NCI-H345 (cell line): ENCODE data around the gene NLRP1.
"Not testable (repeated sequence)": the region's sequence is repeated elsewhere in the genome, so short reads cannot be mapped to it uniquely, and the experiment has no call there.

Experiments
- DNase-seq: peaks from one replicate; lab custom pipeline; 2025; lab: John Stamatoyannopoulos, UW

The NLRP1 gene

DNA sequence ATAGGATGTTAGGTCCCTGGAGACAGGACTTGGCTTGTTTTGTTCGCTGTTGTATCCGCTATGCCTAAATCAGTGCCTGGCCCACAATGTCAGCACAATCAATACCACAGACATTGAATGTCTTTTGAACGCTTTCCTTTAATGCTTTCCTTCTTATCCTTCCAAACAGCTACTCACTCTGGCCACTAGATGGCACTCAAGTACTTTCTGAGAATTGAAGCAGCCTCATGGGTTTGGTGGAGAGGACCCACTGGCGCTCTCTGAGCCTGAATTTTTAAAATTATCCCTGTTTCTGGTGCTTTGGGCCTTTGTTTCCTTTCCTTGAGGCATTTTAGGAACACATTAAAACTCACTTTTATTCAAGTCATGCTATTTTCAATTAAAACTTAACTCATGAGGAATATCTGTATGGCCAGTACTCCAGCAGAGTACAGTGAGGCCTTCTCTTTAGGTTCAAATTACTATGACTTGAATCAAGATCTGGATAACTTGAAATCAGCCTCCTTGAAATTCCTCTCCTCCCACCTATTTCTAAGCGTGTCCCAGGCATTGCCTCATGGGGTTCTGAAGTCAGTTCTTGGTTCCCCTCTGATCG, 3.2 kb upstream of the NLRP1 start:
- peak; percentile 65 for DNase-seq

DNA sequence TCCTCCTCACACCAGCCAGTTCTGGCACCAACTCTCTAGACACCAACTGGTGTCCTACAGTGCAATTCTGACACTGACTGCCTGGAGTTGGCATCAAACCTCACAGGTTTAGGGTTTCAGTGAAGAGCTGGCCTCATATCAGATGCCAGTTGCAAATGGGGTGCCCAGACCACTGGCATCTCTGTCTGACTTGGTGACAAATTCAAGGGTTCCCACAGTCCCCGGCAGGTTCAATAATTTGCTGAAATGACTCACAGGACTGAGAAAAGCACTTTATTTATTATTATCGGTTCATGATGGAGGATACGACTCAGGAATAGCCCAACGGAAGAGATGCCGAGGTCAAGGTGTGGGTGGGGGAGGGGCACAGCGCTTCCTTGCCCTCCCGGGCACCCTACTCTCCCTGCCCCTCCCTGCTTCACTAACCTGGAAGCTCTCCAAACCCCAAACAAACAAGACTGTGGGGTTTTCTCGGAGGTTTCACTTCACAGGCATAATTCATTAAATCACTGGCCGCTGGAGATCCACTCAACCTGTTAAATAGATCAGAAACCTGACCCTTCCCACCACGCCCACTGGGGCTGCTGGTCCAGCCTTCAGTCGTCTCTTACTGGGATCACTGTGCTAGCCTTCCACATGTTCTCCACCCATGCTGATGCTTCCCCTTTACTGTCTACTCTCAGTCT, 1.7 kb upstream of the NLRP1 start:
- peak; percentile 46 for DNase-seq

DNA sequence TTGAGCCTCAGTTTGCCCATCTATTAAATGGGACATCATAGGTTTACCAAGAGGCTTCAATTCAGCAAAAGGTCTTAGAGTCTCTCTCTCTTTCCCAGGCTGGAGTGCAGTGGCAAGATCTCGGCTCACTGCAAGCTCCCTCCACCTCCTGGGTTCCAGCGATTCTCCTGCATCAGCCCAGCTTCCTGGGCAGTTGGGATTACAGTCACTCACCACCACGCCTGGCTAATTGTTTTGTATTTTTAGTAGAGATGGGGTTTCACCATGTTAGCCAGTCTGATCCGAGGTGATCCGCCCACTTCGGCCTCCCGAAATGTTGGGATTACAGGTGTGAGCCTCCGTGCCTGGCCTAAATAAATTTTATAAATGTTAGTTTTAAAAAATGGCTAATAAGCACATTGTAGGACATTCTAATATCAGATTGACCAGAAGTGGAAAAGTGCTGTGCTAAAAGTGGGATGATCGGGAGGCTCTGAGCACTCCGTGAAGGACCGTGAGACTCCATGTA, 1.0 kb upstream of the NLRP1 start:
- no peak for DNase-seq

DNA sequence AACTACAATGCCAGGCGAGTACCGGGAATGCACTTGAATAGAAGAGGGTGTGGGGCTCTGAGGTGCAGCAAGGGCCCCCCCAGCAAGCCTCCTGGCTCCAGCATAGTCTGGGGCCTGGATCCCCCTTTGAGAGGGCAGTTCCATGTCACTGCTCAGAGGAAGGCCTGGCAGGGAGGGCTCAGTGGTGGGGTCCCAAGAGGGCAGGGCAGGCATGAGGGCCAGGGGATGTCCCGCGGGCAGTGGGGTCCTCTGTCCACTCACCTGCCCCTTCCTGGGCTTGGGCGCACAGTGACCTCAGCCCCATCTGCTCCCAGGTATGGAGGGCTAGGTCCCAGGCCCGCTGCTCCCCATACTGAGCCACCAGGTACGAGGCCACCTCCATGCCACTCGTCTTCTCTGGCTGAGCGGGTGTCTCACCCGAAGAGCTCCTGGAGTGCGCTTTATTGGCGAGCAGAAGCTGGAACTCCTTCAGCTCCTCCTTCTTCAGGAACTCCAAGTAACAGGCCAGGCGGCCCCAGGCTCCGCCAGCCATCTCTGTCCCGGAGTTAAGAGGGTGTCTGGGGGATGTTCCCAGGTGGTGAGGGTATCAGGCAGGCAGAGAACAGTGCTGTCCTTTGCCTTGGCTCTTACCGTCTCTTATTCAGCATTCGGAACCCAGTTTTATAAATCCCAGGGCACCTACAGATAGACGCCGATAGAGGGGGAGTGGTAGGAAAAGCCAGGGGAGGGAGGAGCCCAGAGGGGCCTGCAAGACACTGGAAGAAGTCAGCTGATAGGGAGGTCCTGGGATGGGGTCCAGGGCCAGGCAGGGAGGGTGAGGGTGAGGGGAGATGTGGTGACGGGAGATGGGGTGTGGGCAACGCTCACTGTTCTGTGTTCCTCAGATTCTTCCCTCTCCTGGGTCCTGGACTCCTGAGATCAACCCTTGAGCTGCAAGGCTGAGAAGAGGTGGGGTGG, 605 bp downstream of the NLRP1 start:
- DNase-seq: no peak

DNA sequence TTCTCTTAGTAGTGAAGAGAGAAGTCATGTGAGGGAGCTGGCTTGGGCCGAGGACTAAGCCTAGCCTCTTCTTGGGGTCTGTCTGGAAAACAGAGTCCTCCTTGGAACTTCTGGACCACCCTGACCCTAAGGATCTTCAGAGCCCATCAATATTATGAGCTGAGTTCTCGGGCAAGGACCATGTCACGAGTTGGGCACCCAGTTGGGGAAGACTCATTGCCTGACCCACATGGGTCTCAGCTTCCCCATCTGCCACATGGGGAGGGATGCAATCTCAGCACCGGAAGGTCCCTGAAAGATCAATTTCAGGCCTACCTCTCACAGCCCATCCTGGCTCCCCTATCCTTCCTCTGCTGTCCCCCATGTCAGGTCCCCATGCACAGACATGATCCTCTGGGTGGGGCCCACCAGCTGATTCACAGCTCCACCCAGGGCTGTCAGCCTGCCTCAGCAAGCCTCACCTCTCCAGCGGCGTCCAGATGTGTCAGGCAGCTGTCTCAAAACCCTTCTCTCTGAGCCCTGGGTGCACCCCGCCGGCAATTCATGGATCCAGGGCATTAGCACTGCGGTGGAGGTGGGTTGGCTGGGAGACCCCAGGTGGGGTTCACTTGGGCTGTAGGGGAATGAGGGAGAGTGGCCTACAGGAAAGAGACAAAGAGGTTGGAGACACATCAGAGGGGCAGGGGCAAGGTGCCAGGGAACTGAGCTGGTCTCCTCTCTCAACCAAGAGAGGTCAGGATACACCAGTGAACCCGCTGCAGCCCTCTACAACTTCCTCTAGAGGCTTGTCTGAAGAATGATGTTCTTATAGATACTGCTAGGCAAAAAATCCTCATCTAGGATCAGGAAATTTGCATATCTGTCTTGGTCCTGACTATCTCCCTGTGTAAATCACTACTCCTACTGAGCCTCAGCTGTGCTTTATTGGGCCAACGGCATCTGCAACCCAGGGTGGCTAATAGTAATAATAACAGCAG, 1.8 kb downstream of the NLRP1 start:
- DNase-seq: no peak

DNA sequence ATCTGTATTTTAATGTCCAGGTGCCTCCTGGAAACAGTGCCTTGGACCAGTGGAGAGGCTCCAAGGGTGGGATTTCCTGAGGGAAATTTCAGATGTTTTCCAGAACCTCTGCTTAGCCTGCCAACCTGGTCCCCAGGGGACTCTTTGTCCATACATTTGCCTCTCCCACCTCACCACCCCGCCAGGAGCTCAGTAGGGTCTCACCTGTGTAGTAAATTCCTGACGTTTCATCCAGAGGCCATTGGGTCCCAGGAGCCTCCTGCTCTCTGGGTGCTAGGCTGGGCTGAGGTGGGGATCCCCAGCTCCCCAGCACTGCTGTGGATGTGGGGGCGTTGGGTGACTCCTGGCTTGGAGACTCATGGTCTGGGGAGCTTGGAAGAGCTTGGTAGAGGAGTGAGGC, 2.7 kb downstream of the NLRP1 start:
- DNase-seq: no peak

DNA sequence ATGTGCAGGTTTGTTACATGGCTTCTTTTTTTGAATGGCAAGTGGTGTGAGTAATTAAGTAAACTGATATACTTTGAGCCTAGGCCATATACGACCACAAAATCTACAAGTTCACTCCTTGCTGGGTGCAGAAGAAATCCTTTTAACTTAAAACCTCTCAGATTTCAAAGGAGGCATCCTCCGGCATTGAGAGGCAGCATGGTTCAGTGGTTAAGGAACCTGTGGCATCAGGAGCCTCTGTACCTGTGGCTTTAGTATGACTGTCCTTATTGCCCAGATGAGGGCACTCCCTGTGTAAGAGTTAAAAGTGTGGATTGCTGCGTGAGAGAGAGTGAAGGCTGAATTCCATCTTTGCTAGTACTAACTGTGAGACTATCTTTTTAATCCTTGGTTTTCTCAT, 3.3 kb downstream of the NLRP1 start:
- DNase-seq: no peak

DNA sequence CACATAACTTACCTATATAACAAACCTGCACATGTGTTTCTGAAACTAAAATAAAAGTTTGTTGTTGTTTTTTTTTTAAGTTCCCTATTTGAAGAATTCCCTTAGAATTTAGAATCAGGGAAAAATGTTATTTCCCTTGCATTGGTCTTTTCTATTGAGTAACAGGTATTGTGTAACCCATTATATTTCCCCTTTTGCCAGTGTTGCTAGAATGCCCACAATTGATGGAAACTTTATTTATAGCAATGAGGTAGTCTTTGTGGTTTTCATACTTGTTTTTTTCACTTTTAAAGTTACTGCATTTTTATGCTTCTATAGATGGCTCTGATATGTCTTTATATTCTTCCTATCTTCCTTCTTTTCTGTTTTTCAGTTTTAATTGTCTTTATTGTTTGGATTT, 3.9 kb downstream of the NLRP1 start:
- no peak for DNase-seq

DNA sequence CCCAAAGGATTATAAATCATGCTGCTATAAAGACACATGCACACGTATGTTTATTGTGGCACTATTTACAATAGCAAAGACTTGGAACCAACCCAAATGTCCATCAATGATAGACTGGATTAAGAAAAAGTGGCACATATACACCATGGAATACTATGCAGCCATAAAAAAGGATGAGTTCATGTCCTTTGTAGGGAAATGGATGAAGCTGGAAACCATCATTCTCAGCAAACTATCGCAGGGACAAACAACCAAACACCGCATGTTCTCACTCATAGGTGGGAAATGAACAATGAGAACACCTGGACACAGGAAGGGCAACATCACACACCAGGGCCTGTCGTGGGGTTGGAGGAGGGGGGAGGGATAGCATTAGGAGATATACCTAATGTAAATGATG, 5.5 kb downstream of the NLRP1 start:
- not testable (repeated sequence) for DNase-seq

DNA sequence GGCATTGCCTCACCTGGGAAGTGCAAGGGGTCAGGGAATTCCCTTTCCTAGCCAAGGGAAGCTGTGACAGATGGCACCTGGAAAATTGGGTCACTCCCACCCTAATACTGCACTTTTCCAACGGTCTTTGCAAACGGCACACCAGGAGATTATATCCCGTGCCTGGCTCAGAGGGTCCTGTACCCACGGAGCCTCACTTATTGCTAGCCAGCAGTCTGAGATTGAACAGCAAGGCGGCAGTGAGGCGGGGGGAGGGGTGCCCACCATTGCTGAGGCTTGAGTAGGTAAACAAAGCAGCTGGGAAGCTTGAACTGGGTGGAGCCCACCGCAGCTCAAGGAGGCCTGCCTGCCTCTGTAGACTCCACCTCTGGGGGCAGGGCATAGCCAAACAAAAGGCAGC, 11.3 kb downstream of the NLRP1 start:
- DNase-seq: not testable (repeated sequence)

DNA sequence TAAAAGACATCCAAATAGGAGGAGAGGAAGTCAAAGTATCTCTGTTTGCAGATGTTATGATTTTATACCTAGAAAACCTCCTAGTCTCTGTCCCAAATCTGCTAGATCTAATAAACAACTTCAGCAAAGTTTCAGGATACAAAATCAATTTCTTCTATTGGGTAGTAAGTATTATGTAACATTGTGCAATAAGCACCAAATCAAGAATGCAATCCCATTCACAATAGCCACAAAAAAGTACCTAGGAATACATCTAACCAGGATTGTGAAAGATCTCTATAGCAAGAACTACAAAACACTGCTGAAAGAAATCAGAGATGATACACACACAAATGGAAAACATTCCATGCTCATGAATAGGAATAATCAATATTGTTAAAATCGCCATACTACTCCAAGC, 13.0 kb downstream of the NLRP1 start:
- no peak for DNase-seq

DNA sequence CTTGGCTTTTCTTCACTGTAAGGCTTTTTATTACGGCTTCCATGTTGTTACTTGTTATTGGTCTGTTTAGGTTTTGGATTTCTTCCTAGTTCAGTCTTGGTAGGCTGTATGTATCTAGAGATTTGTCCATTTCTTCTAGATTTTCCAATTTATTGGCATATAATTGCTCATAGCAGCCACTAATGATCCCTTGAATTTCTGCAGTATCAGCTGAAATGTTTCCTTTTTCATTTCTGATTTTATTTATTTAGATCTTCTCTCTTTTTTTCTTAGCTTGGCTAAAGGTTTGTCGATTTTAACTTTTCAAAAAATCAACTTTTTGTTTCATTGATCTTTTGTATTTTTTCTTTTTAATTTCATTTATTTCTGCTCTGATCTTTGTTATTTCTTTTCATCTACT, 18.5 kb downstream of the NLRP1 start:
- DNase-seq: no peak

DNA sequence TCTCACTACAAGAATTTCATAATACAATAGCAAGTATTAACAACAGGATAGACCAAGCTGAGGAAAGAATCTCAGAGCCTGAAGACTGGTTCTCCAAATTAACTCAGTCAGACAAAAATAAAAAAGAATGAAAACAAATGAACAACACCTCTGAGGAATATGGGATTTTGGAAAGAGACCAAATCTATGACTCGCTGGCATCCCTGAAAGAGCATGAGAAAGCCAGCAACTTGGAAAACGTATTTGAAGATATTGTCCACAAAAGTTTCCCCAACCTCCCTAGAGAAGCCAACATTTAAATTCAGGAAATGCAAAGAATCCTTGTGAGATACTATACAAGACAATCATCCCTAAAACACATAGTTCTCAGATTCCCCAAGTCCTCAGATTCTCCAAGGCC, 20.9 kb downstream of the NLRP1 start:
- DNase-seq: no peak

DNA sequence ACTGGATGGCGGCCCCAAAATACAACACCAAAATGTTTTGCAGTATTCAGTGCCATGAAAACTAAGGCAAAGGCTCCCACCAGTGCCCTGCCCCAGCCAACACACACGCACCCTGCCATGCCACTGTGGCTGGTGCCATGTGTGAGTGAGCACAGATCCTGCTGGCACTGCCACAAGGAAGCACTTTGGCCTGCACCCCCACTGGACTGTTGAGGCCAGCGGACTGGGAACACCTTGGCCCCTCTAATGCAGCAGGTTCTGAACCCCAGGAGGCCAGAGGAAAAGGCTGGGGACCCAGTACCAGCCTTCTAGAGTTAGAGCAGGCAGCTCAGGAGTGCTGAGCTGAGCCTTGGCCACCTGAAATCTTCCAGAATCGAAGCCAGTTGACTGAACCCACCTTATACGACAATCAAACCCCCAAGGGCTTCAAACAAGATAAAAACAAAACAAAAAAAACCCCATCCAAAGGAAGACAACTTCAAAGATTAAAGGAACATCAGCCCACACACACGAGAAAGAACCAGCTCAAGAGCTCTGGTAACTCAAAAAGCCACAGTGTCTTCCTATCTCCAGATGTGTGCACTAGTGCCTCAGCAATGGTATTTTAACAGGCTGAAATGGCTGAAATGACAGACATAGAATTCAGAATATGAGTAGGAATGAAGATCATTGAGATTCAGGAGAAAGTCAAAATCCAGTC, 21.5 kb downstream of the NLRP1 start:
- DNase-seq: no peak

DNA sequence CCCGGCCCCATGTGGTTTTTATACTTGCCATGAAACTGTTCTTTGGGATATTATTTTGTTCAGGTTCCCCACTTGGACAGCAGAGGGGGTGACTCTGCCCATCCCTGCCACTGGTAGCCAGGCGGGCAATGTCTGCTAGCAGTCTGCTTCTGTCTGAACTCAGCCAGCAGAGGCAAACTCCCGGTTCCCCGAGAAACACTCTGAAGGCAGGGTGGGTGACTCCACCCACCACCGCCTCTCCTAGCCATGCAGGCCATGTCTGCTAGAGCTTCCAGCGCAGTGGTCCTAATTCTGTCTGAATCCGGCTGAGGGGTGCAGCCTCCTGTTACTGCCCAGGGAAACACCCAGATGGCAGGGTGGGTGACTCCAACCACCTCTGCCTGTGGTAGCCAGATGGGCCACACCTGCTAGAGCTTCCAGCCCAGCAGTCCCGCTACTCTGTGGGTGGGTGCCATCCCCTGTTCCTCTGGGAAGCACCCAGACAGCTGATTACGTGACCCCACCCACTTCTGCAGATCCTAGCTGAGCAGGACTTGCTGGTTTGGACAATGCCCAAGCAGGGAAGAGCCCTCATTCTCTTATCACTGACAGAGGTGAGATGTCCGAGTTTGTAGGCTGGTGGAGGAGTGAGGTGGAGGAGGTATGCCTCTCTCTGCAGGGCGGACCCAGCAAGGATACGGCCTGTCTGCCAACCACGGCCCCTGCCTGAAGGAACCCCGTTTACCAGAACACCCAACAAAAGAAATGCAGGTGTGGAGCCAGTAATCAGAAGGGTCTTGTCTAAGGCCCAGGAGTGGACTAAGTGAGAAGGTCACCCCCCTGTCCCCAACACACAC, 22.4 kb downstream of the NLRP1 start:
- no peak for DNase-seq

DNA sequence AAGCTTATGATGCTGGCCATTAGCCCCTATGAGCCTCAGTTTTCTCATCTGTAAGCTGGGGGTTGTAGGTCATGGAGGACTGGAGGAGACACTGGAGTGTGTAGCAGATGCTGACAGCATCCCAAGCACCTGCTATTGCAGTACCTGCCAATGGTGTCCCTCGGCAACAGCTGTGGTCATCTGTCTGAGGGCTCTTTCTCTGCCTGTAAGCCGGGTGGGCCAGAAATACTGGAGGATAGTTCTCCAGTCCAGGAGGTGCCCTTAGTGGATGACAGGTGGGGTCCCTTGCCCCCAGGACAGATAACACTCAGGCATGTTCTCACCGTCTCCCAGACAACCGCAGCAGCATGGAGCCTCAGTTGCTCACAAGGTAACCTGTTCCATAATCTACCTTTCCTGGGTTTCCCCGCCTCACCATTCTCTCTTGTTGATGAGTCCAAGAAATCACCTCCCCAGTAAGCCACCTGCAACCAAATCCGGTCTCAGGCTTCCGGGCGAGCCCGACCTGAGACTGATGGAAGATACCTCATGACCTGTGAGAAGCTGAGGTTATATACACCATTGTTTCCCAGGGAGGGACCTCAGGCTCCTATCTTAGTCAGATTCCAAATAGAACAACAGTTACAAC, 23.8 kb downstream of the NLRP1 start:
- DNase-seq: no peak

DNA sequence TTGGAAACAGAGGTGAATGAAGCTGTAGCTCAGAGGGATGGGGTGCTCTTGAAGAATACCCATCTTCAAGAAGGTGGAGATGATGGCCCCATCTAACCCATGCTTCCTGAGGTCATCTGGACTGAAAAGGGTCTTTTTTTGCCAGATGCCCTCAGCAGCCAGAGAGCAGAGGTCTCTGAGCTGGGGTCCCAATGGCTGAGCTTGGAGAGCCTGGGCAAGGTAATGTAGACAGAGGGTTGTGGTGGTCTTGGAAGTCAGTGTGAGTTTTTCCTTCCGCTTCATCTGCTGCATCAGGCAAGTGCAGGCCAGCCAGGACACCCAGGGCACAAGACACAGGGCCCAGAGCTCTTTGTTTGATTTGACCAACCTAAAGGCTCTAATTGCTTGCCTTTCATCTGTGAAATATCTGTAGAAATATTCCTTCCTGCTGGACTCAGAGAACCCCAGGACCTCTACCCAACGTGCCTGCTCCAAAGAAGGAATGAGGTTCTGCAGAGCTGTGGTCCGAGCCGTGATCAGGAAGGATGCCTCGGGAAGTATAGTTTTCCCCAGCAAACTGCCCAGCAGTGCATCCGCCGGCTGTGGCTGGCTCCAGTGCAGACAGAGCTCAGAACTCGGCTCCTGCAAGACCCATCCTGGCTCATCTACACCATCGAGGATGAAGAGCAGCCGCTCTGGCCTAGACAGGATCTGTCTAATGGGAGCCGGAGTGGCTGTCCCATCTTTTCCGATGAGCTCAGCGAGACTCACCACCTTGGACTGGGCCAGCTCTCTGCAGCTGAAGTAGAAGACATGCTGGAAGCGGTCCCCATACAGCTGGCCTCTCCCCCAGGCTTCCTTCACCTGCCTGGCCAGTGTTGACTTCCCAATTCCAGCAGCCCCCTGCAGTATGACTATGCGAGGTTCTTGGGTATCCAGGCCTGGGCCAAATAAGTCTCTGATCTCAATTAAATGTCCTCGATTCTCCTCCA, 25.2 kb downstream of the NLRP1 start:
- DNase-seq: no peak

DNA sequence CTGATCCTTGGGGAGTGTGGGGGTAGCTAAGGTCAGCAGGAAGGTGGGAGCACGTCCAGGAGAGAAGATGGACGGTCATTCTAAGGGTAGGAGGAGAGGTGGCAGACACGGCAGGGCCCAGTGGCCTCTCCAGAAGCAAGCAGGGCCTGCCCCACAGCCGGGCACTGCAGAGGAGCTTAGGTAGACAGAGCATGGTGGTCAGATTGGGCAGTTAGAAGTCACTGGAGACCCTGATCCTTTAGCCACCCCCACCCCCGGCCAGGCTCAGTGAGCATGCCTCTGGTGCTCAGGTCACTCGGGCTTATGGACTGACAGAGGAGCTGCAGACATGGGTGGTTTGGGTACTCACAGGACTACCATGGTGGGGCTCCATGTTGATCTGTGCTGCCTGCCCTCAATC, 26.3 kb downstream of the NLRP1 start:
- no peak for DNase-seq
